ENCODE data around the gene DHRSX. TPM values are rescaled to one million over a fixed set of nuclear protein-coding genes. Genes with fewer than 3 reads are reported as not detected.

Gene DHRSX
- total and polyA plus RNA-seq, 9 of the 15 experiments (the other 6 are each of a cell fraction or from before 2014, with no cell fraction given), result 0.59 to 11.0 (median 6.2) TPM

DNA sequence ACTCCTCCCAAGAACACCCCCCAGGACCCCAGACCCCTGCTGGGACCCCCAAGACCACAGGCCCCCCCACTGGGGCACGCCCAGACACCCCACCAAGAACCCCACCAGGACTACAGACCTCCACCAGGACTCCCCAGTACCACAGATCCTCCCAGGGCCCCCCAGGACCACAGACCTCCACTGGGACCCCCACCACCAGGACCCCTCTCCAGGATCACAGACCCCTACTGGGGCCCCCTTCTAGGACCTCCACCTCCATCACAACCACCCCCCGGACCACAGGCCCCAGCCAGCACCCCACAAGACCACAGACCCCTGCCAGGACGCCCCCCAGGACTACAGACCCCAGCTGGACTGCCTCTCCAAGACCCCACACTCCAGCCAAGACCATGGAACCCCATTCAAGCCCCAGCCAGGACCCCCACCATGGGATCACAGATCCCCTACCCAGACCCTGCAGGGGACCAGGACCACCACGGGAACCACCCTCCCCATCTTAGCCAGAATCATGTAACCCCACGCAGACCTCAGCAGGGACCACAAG, 855 bp upstream of the DHRSX start:
- H3K36me3 ChIP-seq (ENCODE audit: control insufficient read depth, insufficient read depth, low read length), result peaks cover 10% of the 10 kb centered on the region; the same call in 2 of the 3 replicates
- FAIRE-seq, result no peak
- H4K20me1 ChIP-seq (replicated peaks; ENCODE audit: control insufficient read depth, insufficient read depth, low read length), result no peaks in the 10 kb centered on the region

More for the DNA sequence above, 855 bp upstream of the DHRSX start:
- CTCF ChIA-PET (ENCODE audit: low intra/inter-chr PET ratio), result no interaction called here
- BruUV-seq (replicated peaks), result no TSS peak
- ATAC-seq, result no peak
- H3K9me1 ChIP-seq (ENCODE audit: control insufficient read depth, insufficient read depth, low read length), result no peaks in the 10 kb centered on the region
- peaks cover 35% of the 10 kb centered on the region for H3K79me2 ChIP-seq (ENCODE audit: control insufficient read depth, insufficient read depth, low read length)
- no peaks in the 10 kb centered on the region for H3K27me3 ChIP-seq (ENCODE audit: control insufficient read depth in 2 of 2, insufficient read depth in 2 of 2, low read length in 2 of 2)
- TF ChIP-seq KDM2B (CRISPR knock-in tag; IDR thresholded peaks at IDR 0.05) (no peak), HINFP (tag; conservative IDR thresholded peaks at IDR 0.05; ENCODE audit: low read depth) (0 out of 2 replicates have a peak, but pooled peaks have one; percentile 38)
- H2AFZ ChIP-seq (ENCODE audit: low read depth, low read length), result peak overlapping the region; percentile 26; the same call in 1 of the 2 replicates
- POLR2A ChIA-PET, result no interaction called here
- WGBS (ENCODE audit: insufficient coverage, low coverage, missing lambda C conversion rate), result 45% methylated on average over 3 of the region's 5 CpGs
- intact Hi-C loops (cut with micrococcal nuclease), result no loop called here
- peak in 1 of 4 experiments; percentile 10 for DNase-seq (ENCODE audit: extremely low read depth in 1 of 4, low spot score in 3 of 4)
- H3K9ac ChIP-seq (ENCODE audit: insufficient read depth in 1 of 2, low read depth in 2 of 2, low read length in 2 of 2), result peak overlapping the region; percentile 48 to 95; a peak in 3 of 4 replicates
- H3K4me3 ChIP-seq, result peak overlapping the region; percentile 75; the same call in 1 of the 2 replicates
- H3K4me2 ChIP-seq (ENCODE audit: insufficient read depth, low read length), result peak overlapping the region; percentile 68; the same call in 1 of the 2 replicates
- in situ Hi-C loops (cut with MboI), result no loop called here
- H3K4me1 ChIP-seq (replicated peaks in 1 of 2; ENCODE audit: control insufficient read depth in 2 of 2, insufficient read depth in 2 of 2, low read length in 2 of 2), result peaks cover 8 to 30% of the 10 kb centered on the region in 2 experiments; a peak in 4 of 5 replicates
- H3K27ac ChIP-seq (ENCODE audit: extremely low read depth, low read depth, low read length), result peak overlapping the region; percentile 85; the same call in 2 of the 3 replicates
- H3K9me3 ChIP-seq (replicated peaks; ENCODE audit: control insufficient read depth, insufficient read depth, low read depth, low read length), result no peaks in the 10 kb centered on the region
